ENCODE data around the gene ABTB1.

ABTB1 gene

DNA sequence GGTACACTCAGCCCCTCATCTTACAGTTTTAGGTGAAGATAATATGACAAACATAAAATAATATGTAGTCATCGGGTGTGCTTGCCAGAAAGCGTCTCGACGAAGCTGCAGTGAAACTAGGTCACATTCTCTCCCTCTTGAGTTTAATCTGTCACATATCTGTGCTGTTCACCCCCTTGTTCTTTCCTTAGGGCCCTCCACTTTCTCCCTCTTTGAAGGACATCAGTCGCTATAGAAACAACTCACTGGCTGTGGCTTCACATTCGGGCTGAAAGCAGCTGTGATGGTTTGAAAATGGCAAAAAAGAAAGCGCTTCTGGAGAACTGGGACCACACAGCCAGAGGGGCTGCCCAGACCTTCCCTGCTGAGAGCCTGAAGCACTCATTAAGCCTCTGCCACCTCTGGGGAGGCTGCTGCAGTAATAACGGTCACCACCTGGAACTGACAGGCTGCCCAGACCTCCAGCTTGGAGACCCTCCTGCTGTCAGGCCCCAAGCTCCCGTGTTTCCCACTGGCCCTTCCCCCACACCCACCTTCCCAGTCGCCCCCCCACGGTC lies 50.3 kb downstream of the ABTB1 start:
- DNase-seq, result peak in 1 of 2 donors; percentile 51
- Histone ChIP-seq H3K9me3 (no peaks in the 10 kb centered on the region), H3K4me3 (no peak overlapping the region), H3K27ac (no peak overlapping the region), H3K27me3 (no peaks in the 10 kb centered on the region), H3K36me3 (peaks cover 16 to 30% (median 23%) of the 10 kb centered on the region in 3 donors), H3K4me1 (peaks cover 0 to 3% (median 0%) of the 10 kb centered on the region in 4 donors)
- TF ChIP-seq, protein P1, sequence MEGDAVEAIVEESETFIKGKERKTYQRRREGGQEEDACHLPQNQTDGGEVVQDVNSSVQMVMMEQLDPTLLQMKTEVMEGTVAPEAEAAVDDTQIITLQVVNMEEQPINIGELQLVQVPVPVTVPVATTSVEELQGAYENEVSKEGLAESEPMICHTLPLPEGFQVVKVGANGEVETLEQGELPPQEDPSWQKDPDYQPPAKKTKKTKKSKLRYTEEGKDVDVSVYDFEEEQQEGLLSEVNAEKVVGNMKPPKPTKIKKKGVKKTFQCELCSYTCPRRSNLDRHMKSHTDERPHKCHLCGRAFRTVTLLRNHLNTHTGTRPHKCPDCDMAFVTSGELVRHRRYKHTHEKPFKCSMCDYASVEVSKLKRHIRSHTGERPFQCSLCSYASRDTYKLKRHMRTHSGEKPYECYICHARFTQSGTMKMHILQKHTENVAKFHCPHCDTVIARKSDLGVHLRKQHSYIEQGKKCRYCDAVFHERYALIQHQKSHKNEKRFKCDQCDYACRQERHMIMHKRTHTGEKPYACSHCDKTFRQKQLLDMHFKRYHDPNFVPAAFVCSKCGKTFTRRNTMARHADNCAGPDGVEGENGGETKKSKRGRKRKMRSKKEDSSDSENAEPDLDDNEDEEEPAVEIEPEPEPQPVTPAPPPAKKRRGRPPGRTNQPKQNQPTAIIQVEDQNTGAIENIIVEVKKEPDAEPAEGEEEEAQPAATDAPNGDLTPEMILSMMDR (IDR thresholded peaks at IDR 0.05), result no peak
- intact Hi-C loops (cut with DNase I; ENCODE audit: low total_unique reads), result no loop called here

DNA sequence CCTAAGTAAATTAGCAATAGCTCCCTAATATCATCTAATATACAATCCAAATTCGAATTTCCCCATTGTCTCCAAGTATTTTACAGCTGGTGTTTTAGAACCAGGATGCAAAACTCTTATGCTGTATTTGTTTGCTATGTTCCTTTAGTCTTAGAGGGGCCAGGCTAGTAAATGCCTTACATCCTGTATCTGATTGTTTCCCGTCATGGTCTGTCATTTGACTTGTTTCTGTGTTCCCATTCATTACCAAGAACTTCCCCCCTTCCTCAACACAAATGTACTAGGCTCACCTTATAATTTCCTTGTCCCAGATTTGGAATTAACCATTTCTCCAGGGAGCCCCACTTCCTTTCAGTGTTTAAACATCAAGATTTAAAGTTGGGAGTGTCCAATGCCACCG lies 54.1 kb downstream of the ABTB1 start:
- H3K27me3 ChIP-seq, result no peaks in the 10 kb centered on the region
- no peak overlapping the region for H3K4me3 ChIP-seq
- TF ChIP-seq, protein P1 (IDR thresholded peaks at IDR 0.05), result no peak
- intact Hi-C loops (cut with DNase I; ENCODE audit: low total_unique reads), result no loop called here
- H3K27ac ChIP-seq, result no peak overlapping the region
- no peaks in the 10 kb centered on the region for H3K9me3 ChIP-seq
- peaks cover 0 to 5% (median 0%) of the 10 kb centered on the region in 3 donors for H3K36me3 ChIP-seq
- DNase-seq, result no peak
- peaks cover 0 to 19% (median 6%) of the 10 kb centered on the region in 4 donors for H3K4me1 ChIP-seq

DNA sequence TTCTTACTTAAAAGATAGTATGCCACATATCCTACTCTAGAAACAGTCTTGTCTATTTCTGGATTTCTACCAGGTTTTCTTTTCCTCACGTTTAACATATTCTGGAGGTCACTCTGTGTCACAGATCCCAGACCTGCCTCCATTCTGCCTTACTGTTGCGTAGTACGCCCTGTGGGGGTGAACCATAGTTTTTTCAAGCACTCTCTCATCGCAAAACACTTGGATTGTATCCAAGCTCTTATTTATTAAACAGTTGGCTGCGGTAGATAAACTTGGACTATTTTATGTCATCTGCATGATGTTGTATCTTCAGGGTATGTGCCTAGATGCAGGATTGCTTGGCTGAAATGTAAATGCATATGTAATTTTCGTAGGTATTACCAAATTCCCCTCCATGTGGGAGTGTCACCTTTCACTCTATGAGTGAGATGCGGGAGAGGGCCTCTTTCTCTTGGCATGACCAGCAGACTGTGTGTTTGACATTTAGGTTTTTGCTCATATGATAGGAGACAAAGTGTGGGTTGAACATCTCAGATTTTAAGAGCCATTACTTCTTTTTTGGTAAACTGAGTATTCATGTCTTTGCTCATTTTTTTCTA lies 55.8 kb downstream of the ABTB1 start:
- TF ChIP-seq, protein P1 (IDR thresholded peaks at IDR 0.05), result no peak
- Histone ChIP-seq H3K27ac (no peak overlapping the region), H3K27me3 (no peaks in the 10 kb centered on the region), H3K9me3 (no peaks in the 10 kb centered on the region), H3K4me1 (peaks cover 0 to 30% (median 4%) of the 10 kb centered on the region in 4 donors), H3K4me3 (no peak overlapping the region), H3K36me3 (no peaks in the 10 kb centered on the region)
- DNase-seq, result no peak
- intact Hi-C loops (cut with DNase I; ENCODE audit: low total_unique reads), result no loop called here

DNA sequence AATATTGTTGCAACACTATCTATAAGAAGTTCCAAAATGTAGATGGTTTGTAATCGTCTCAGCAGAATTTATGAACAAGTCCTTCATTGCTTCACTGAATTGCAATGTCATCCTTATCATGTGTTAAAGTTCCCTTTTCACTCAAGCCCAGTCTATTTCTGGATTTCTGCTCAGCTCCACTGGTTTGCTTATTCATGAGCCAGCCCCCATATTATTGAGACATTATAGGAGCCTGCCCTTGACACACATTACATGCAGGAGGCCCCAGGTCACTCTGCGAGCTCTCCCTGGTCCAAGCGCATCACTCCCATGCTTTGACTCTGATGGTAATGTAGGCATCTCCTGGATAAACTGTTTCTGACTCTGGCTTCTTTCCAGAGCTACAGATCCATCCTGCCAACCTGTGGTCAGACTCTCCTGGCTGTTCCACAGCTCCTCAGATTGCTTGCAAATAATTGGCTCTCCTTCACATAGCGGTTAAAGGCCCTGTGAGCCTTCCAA lies 56.9 kb downstream of the ABTB1 start:
- Histone ChIP-seq H3K27ac (no peak overlapping the region), H3K4me3 (no peak overlapping the region), H3K27me3 (no peaks in the 10 kb centered on the region), H3K9me3 (no peaks in the 10 kb centered on the region), H3K36me3 (no peaks in the 10 kb centered on the region), H3K4me1 (peaks cover 0 to 41% (median 10%) of the 10 kb centered on the region in 4 donors)
- TF ChIP-seq, protein P1 (IDR thresholded peaks at IDR 0.05), result no peak
- no peak for DNase-seq
- intact Hi-C loops (cut with DNase I; ENCODE audit: low total_unique reads), result no loop called here

GRCh38 chr3:127730171-127730570 lies 57.4 kb downstream of the ABTB1 start:
- H3K4me3 ChIP-seq, result no peak overlapping the region
- no peaks in the 10 kb centered on the region for H3K36me3 ChIP-seq
- intact Hi-C loops (cut with DNase I; ENCODE audit: low total_unique reads), result no loop called here
- DNase-seq, result no peak
- TF ChIP-seq, protein P1 (IDR thresholded peaks at IDR 0.05), result no peak
- H3K27me3 ChIP-seq, result no peaks in the 10 kb centered on the region
- H3K27ac ChIP-seq, result no peak overlapping the region
- no peaks in the 10 kb centered on the region for H3K9me3 ChIP-seq
- peaks cover 0 to 46% (median 15%) of the 10 kb centered on the region in 4 donors for H3K4me1 ChIP-seq
